Hypothalamus (tissue), 51 donors: ENCODE data around the gene ODF4.
"Not testable (repeated sequence)": the region's sequence is repeated elsewhere in the genome, so short reads cannot be mapped to it uniquely, and the experiment has no call there.

Experiments
- DNase-seq, 51 donors: peaks; one replicate each; lab custom pipeline; 2025; lab: John Stamatoyannopoulos, UW

ODF4 gene

DNA sequence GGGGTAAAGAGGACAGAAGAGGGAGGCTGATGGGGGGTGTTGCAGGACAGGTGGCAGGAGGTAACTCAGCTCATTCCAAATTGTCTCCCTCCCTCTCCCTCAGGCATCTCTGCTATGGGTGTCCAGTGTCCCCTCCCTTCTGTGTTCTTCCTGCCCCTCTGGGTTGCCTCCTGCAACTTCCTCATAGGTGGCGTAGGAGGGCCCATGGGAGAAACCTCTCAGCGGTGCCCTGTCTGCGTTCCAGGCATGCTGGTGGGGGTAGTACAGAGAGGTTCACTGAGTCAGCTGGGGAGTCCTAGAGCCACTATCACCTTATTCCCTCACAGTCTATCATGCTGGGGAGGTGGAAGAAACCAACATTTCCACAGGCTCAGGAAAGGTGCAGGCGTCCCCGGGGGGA lies 14.7 kb upstream of the ODF4 start:
- DNase-seq: no peak

DNA sequence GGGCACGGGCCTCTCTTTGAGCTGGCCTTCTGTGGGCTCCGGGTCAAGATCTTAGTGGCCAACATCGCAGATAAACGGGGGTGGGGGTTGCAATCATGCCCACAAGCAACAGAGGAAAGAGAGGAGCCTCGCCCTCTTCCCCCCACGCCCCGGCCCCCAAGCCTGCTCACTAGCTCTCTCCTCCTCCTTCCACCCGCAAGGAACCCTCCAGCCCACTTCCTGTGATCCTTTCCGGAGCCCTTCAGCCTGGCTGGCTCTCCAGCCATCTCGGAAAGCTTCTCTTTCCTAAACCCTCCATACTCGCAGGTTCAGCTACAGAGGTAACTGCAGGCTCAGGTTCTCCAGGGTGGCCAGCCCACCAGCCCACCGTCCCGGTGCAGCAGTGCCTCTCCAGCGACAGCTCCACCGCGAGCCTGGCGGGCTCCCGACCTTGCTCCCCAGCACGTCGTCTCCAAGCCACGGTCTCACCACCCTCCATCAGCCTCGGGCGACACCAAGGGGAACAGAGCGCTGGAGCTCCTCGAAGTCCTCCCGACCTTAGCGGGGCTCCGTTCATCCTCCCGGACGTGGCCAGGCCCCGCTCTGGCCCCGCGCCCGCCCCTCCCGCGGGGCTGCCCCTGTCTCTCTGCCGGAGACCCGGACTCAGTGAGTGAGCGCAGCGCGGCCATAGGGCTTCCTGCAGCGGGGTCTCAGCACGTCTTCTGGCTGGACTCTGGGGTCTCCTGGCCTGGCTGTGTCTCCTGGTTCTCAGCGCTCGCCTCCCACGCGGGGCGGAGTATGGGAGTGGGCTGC lies 12.9 kb upstream of the ODF4 start:
- DNase-seq: peak in 9 of 51 donors; percentile 4 to 22 (median 15)

DNA sequence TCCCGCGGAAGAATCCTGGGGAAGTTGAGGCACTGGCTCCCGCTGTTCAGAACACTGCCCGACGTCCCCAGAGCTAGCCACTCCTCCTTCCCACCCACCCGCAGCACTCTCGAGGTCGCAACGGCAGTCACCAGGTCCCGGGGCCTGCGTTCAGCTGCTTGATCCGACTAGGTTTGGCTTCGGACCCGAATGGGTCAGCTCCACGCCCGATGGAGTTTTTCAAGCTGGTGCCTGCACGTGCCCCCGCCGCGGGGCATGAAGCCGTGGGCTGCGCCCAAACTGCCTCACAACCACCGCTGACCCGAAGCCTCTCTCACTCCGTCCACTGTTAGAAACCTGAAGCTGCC lies 12.4 kb upstream of the ODF4 start:
- no peak for DNase-seq

DNA sequence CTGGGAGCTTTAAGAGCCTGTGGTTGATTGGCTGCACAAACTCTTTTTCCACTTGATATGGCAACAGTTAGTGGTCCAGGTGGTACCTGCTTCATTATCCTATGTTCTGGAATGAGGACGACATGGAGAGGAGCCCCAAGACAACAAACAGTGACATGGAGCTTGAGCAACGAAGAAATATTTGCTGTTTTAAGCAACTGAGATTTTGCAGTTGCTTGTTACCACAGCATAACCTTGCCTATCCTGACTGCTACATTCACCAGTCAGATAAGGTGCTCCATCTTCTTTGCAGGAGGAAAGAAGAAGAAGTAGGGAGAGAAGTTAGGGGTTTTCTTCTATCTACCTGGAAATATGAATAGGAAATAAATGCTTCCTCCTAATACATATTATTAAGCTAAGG lies 7.5 kb upstream of the ODF4 start:
- DNase-seq: no peak

DNA sequence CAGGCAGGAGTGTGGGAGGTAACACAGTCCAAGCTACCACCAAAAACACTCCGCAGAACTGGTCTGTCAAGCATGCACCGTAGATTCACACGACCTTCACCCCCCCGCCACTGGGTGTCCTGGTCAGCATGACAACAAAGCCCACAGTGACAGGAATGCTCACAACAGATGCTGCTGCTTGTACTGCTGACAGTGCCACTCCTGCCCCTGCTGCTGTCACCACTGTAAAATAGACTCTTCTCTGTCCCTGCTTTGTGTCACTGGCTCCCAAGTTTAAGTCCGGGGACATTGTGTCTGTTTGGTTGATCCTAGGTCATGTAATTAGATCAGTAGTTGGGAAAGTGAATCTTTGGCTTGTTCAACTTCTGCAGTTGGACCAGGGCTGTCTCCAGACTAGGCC lies 7.0 kb upstream of the ODF4 start:
- peak in 7 of 51 donors; percentile 7 to 48 (median 14) for DNase-seq

DNA sequence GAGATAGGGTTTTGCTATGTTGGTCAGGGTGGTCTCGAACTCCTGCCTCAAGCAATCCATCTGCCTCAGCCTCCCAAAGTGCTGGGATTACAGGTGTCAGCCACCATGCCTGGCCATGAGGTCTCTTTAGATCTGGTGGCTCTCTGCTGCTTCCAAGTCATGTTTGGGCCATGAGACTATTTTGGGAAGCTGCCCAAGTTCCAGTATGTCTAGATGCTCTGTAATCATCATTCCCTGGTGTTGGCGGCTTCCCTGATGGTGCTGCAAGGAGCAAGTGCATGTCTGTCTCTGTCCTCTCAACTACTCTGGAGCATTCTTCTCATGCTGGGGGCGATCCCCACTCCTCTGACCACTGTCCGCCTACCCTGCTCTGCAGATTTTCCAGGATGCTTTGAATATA lies 6.4 kb upstream of the ODF4 start:
- no peak for DNase-seq

DNA sequence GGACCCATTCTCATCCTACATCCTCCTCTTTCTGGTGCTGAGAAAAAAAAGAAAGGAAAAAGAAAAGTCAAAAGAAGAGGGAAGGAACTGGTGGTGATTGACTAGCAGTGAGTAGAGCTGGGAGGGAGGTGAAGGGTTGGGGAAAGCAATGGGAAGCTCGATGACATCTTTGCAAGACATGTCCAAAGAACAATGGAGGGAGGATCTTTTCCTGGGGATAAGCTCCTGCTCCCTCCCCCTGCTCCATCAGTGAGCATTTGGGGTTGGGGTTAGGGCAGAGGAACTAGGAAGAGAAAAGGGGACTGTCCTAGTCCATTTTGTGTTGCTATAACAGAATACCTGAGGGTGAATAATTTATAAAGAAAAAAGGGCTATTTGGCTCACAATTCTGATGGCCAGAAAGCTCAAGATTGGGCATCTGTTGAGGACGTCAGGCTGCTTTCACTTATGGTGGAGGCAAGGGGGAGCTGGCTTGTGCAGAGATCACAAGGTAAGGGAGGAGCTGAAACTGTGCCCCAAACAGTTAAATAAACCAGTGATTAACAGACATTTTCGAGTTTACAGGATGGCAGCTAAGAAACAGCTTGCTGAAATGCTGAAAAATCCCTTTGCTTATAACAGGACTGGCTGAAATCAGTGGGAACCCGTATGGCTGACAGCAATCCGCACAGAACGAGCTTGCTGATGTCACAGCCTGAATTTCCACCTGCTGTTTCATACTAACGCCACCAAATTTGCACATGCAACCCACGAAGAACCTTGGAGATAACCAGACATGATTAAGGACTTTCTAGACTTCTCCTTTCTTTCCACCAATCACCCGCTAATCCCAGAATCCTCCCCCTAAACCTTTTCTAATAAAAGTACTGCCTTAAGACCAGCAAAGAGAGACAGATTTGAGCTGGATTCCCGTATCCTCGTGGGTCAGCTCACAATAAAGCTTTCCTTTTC lies 1.6 kb upstream of the ODF4 start:
- peak in 4 of 51 donors; percentile 3 to 27 (median 16) for DNase-seq

DNA sequence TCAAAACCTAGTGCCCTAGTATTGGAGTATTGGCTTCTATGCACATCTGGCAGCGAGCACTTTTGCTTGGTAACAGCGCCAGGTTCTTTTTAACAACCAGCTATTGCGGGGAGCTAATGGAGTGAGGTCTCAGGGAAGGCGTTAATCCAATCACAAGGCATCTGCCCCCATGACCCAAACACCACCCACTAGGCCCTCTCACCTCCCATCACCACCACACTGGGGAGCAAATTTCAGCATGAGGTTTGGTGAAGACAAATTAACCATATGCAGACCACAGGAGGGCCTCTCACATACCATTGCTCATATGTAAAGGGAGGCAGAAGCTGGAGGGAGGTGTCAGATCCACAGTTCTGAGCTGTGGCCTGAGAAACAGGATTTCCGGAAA lies 893 bp upstream of the ODF4 start:
- peak in 3 of 51 donors; percentile 4 to 27 (median 10) for DNase-seq

DNA sequence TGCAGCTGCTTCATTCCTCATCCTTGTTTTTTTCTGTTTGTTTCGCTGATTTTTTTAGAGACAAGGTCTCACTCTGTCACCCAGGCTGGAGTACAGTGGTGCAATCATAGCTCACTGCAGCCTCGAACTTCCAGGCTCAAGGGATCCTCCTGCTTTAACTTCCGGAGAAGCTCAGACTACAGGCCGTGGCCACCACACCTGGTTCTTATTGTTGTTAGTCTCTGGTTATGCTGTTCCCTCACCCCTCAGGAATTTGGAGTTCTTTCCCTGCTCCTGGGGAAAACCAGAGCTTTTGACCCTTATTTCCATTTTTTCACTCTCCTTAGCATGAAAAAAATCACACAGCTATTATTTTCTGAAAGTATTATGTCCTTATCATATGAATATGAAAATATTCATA lies 1.8 kb downstream of the ODF4 start:
- no peak for DNase-seq

DNA sequence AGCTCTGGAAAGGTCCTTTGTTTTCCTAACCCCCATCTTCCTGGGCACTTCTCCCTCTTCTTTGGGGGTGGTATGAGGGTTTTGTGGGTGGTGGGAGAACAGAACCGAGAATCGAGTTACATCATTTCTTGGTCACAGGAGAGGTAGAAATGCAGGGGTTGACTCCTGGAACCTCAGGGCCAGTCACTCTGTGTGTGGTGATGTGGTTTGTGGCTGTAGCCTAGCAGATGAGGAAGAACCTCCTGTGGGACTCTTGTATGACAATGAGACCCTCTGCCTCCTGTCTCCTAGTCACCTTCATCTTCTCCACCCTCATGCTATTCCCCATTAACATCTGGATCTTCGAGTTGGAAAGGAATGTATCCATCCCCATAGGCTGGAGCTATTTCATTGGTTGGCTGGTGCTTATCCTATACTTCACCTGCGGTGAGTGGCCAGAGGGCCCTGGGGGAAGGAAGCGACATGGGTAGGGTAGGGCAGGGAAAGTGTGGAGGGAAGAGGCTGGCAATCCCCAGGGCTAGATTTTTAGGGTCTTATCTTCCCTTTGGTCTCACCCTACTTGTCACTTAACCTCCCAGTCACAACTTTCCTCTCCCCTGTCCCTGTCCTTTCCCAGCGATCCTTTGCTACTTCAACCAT lies 5.5 kb downstream of the ODF4 start:
- no peak for DNase-seq

DNA sequence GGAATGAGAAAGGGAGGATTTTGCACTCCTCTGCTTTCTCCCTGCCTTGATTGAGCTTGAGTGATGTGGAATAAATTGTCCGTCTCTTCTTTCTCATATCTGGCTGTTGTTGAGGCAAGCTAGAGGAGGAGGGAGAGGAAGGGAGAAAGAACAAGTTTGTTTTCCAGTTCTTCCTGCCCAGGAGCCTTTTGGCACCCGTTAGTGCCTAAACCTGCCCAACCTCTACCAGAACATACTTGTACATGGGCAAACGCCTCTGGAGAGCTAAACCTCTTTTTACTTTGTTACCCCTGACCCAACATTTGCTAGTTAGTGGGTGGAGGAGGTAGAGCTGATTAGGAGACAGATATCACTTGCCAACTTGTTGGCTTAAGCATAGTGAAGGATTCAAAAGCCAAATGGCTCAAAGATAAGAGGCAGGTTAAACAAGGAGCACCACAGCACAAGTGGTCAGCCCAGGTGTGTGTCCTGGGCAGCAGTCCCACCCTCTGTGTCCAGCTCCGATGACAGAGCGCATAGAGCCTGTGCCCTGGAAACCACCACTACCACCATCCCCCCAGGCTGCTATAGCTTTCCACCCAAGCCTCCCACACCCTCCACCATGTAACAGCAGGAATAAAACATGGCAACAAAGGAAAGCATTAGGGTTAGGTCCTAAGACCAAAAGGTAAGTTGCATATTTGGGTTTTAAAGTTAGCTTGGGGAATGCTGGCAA lies 6.5 kb downstream of the ODF4 start:
- DNase-seq: no peak

DNA sequence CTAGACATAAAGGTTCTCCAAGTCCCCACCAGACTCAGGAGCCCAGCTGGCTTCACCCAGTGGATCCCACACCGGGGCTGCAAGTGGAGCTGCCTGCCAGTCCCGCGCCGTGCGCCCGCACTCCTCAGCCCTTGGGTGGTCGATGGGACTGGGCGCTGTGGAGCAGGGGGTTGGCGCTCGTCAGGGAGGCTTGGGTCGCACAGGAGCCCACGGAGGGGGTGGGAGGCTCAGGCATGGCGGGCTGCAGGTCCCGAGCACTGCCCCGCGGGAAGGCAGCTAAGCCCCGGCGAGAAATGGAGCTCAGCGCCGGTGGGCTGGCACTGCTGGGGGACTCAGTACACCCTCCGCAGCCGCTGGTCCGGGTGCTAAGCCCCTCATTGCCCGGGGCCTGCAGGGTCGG lies 7.4 kb downstream of the ODF4 start:
- DNase-seq: not testable (repeated sequence)

DNA sequence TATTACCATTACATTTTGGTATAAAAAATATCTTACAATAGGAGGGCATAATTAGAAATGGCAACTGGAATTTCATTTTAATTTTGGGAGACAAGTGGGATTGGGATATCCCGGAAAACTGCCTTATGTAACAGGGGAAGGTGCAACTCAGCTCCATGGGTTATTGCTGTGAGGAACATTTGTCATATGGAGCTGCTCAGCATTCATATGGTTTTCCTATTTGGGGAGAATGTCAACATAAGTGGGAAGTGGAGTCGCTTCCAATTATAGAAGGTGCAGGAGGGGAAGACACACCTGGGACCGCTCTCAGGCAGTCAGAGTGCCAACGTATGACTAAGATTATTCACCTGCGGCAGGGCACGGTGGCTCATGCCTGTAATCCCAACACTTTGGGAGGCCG lies 10.7 kb downstream of the ODF4 start:
- DNase-seq: no peak

DNA sequence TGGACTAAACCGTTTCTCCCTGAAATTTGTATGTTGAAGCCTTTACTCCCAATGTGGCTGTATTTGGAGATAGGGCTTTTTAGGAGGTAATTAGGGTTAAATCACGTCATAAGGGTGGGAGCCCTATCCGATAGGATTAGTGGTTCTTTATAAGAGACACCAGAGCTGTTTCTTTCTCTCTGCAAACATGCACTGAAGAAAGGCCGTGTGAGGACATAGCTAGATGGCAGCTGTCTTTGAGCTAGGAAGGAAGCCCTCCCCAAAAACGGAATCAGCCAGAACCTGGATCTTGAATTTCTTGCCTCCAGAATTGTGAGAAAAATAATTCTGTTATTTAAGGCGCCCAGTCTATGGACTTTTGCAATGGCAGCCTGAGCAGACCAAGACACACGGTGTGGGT lies 14.1 kb downstream of the ODF4 start:
- no peak for DNase-seq

DNA sequence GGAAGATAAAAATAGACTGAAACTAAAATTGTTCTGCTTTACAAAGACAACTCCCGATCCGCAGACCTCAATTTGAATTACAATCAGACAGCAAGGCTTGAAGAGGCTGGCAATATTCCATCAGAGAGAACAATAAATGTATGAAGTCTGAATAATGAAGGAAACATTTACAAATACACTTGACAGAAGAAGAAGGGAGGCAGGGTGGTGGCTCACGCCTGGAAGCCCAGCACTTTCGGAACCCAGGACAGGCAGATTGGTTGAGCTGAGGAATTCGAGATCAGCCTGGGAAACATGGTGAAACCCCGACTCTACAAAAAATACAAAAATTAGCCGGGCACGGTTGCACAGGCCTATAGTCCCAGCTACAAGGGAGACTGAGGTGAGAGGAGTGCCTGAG lies 14.6 kb downstream of the ODF4 start:
- no peak for DNase-seq

DNA sequence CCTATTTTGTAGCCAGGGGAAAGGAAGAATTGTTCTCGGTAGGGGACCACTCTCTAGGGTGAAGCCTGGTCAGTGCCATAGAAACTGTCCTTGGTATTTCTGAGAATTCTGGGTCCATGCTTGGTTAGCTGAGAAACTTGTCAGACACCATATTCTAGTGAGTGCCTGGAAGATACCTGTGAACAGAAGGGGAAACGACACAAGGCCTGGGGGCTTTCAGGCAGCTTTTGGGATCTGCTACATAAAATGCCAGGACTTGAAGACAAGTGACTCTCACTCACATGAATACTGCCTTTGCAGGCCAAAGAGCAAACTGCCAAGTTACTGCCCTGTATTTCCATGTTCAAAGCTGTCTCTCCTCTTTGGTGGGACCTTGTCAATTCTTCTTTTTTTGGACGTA lies 18.3 kb downstream of the ODF4 start:
- no peak for DNase-seq

DNA sequence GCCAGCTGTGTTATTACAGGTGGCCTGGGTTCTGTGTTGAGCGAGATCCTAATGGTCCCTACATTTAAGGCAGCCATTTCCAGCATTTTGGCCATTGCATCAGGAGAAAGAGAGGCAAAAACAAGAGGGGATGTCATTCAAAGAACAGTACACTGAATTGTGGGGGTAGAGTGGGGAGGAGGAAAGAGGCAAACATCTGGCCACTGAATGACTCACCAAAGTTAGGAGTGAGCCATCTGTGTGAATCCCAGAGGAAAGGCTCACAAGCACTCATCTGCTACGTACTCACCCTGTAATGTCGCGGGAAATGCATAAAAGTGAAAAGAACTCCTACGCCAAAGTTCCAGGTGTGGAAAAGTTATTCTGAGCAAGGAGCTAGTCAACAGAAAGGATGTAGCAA lies 20.1 kb downstream of the ODF4 start:
- peak in 3 of 51 donors; percentile 30 to 64 (median 48) for DNase-seq

DNA sequence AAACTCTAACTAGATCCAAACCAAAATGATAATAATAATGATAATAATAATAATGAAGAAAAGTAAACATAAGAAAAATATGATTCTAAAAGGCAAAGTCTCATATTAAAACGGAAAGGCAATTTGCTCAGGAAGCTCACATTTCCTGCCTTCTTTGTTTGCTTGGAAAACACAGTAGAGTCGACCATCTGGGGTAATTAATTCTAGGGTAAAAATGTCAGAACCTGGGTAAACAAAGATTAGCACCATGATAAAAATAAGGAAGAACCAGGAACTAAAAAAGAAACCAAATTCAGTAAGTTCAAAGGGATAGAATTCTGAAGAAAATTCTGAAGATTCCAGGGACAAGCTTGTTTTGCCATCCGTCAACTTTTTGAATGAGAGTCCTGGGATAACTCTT lies 20.6 kb downstream of the ODF4 start:
- DNase-seq: no peak

DNA sequence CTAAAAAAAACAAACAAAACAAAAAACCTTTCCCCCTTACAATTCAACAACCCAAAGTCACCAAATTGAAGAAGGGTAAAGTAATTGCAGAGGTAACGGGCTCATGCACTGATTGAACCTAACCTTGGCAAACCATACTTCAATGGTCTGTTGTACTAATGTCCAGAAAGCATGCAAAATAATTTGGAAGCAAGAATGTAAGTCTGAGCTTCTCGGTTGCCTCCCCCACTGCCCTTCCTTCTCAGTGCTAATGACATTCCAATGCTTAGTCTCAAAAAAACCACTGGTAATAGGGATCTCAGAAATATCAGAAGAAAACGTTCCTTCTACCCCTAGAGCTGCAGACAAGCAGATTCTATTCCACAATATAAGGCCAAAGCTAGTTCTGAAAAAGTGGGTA lies 21.1 kb downstream of the ODF4 start:
- no peak for DNase-seq

DNA sequence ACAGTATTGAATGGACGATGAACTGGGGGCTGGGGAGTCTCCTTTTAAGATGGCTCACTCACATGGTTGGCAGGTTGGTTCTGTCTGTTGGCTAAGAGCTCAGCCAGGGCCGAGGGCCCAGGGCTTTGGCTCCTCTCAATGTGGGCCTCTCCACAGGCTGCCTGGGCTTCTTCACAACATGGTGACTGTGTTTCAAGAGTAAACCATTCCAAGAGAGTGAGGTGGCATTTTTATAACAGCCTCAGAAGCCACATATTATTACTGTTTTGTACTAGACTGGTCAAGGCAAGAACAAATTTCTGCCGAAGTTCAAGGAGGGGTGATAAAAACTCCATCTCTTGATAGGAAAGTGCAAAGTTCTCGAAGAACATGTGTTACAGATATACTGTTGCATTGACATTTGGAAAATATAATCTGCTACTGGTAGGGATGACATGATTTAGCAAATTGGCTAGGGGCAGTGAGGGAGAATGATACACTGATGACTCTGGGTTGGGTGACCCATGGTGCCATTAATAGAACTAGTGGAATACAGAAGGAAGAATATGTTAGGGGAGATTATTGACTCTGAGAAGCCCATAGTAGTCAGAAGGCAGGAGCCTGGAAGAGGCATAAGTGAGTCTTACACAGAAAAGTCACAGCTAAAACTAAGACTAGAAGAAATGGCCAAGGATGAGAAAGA lies 23.2 kb downstream of the ODF4 start:
- peak in 8 of 51 donors; percentile 9 to 52 (median 18) for DNase-seq
